Left lobe of liver (tissue), 2 donors: ENCODE data around the gene LIN7B. TPM values are rescaled to one million over a fixed set of nuclear protein-coding genes. Genes with fewer than 3 reads are reported as not detected.

Experiments used
- ATAC-seq: fragments of 200-7000 bp; cut with Tn5 transposase; one replicate; pipeline ENCODE4 v1.9.1; 2020; ENCODE audit warnings: mild to moderate bottlenecking, moderate library complexity
- DNase-seq: peaks from one replicate; pipeline ENCODE4 v3.0.0-alpha.2; 2020; ENCODE audit warnings: low spot score
- total RNA-seq: library from RNA; stranded (reverse); gene quantifications from one replicate; pipeline ENCODE4 v1.2.1, GENCODE V29; 2021
- donor health status: DM: no; HTN: no; CAD: no; lungs with moderate emphysema.
- donor health status: DM: no; HTN: yes; CAD: no.

Gene LIN7B
- total RNA-seq, 1 donor from 2014 or later, result 5.5 TPM

DNA sequence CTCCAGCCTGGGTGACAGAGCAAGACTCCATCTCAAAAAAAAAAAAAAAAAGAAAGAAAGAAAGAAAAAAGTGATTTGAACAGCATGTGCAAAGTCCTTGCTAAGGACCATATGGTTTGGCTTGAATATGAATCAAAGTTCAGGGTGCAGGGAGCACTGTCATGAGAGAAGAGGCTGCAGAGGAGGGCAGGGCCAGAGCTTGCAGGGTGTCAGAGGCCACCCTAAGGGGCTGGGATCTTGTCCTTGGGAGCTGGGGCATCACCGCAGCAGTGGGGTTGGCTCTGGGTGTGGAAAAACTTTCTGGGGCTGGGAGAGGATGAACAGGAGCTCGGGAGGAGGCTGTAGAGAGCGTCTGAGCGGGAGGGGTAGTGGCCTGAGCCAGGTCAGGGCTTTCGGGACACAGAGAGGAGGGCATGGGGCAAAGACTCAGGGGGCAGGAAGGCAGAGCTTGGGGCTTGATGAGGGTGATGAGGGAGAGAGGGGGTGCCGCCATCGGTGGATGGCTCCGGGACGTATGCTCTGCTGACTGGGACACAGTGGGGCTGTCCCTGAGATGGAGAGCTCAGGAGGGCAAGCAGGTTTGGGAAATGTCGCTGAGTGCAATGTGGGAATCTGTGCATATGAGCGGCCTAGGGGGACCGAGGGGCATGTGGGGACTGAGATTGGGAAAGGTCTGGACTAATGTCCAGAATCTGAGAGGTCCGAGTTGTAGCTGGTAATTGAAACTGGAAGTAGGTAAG lies 46.5 kb downstream of the LIN7B start:
- no peak for ATAC-seq

DNA sequence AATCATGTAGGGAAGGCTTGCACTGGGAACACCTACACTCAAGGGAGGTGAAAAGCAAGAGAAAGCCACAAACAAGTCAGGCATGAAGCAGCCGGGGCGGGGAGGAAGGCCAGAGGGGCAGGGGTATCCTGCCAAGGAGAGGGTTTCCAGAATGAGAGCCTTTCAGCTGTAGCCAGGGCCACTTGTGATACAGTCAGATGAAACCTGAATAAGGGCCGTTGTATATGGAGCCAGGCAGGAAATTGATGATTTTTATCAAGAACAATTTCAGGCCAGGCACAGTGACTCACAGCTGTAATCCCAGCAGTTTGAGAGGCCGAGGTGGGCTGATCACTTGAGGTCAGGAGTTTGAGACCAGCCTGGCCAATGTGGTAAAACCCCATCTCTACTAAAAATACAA lies 47.8 kb downstream of the LIN7B start:
- DNase-seq (no peak), ATAC-seq (no peak)

More for the DNA sequence above, 46.5 kb downstream of the LIN7B start:
- DNase-seq, result no peak

DNA sequence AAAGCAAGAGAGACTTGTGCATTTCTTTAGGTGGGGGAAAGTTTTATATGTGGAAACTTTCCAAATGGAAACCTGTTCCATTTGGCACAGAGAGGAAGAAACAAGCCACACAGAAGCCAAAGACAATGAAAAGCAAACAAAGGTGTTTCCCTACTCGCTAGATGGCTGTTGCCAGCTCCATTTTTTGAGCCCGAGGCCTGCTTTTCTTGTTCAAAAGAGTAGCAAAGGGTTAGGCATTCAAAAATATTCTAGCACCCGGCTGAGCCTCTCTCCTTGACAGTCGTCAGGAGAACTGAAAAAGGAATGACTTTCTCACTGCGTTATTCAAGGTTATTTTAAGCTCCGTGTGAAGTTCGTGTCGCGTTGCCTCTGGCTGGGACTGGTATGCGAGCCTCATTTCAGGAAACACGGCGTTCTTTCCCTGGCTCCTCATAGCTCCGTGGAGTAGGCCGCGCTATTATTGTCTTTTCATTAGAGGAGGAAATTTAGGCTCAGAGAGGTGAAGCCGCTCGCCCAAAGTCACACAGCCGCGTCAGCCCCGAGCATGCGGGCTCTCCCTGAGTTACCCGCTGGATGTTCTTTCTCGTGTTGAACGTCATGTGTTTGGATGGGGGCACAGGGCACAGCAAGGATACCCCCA lies 51.1 kb downstream of the LIN7B start:
- DNase-seq (no peak), ATAC-seq (no peak)

DNA sequence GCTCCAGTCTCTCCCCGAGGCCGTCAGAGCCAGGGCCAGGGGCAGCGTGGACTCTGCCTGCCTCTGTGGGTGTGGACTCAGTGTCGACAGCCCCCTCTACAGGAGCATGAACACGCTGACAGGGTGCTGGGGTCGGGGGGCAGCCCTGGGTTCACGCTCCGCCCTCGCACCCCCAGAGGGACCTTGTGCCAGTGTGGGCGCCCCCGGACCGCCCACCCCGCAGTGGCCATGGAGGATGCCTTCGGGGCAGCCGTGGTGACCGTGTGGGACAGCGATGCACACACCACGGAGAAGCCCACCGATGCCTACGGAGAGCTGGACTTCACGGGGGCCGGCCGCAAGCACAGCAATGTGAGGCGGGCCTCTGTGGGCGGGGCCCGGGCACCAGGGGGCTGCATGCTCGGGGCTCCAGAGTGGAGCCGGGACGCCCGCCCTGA lies 51.7 kb downstream of the LIN7B start:
- DNase-seq, result no peak
- ATAC-seq, result no peak

DNA sequence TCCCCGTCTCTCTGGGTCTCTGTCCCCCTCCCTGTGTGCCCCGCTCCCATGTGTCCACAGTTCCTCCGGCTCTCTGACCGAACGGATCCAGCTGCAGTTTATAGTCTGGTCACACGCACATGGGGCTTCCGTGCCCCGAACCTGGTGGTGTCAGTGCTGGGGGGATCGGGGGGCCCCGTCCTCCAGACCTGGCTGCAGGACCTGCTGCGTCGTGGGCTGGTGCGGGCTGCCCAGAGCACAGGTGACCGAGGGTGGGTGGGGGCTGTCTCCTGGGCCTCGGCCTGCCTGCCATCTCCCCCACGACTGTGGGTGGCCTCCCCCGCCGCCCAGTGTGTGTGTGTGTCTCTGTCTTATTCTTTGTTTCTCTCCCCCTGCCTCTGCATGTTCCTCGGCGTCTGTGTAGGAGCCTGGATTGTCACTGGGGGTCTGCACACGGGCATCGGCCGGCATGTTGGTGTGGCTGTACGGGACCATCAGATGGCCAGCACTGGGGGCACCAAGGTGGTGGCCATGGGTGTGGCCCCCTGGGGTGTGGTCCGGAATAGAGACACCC lies 53.8 kb downstream of the LIN7B start:
- DNase-seq (no peak), ATAC-seq (no peak)

Other genes starting within 250 kb of the LIN7B start
- gene PLEKHA4, start 245.8 kb upstream of the LIN7B start, total RNA-seq, result 7.6 TPM
- gene PPP1R15A, start 241.9 kb upstream of the LIN7B start, total RNA-seq, result 5.7 TPM
- gene TULP2, start 215.6 kb upstream of the LIN7B start, total RNA-seq, result not detected
- gene NUCB1, start 214.1 kb upstream of the LIN7B start, total RNA-seq, result 300 TPM
- 0.23 TPM for gene DHDH, start 180.7 kb upstream of the LIN7B start, total RNA-seq
- gene BAX, start 159.5 kb upstream of the LIN7B start, total RNA-seq, result 18.9 TPM
- gene FTL, start 149.1 kb upstream of the LIN7B start, total RNA-seq, result 8,713 TPM
- 13.6 TPM for gene GYS1, start 121.1 kb upstream of the LIN7B start, total RNA-seq
- 34.3 TPM for gene RUVBL2, start 120.5 kb upstream of the LIN7B start, total RNA-seq
- gene LHB, start 97.3 kb upstream of the LIN7B start, total RNA-seq, result not detected
- gene CGB3, start 90.0 kb upstream of the LIN7B start, total RNA-seq, result not detected
- gene CGB2, start 82.5 kb upstream of the LIN7B start, total RNA-seq, result not detected
- gene CGB1, start 77.5 kb upstream of the LIN7B start, total RNA-seq, result not detected
- gene CGB5, start 70.5 kb upstream of the LIN7B start, total RNA-seq, result not detected
- not detected for gene CGB8, start 65.3 kb upstream of the LIN7B start, total RNA-seq
- not detected for gene CGB7, start 56.6 kb upstream of the LIN7B start, total RNA-seq
- not detected for gene NTF4, start 49.6 kb upstream of the LIN7B start, total RNA-seq
- gene KCNA7, start 41.7 kb upstream of the LIN7B start, total RNA-seq, result not detected
- gene SNRNP70, start 28.9 kb upstream of the LIN7B start, total RNA-seq, result 170 TPM
- gene C19orf73, start 4.8 kb downstream of the LIN7B start, total RNA-seq, result 2.2 TPM
- gene PPFIA3, start 5.2 kb downstream of the LIN7B start, total RNA-seq, result 2.3 TPM
- gene HRC, start 41.0 kb downstream of the LIN7B start, total RNA-seq, result not detected
- gene TRPM4, start 43.4 kb downstream of the LIN7B start, total RNA-seq, result 15.0 TPM
- gene SLC6A16, start 210.8 kb downstream of the LIN7B start, total RNA-seq, result 2.4 TPM
- 2.2 TPM for gene CD37, start 221.0 kb downstream of the LIN7B start, total RNA-seq
- 5.1 TPM for gene TEAD2, start 248.0 kb downstream of the LIN7B start, total RNA-seq
- gene DKKL1, start 249.5 kb downstream of the LIN7B start, total RNA-seq, result not detected